Forelimb muscle (tissue), 1 donor: ENCODE results near the gene INPP5D. TPM values are rescaled to one million over a fixed set of nuclear protein-coding genes. Genes with fewer than 3 reads are reported as not detected.
"Not testable (repeated sequence)": the region's sequence is repeated elsewhere in the genome, so short reads cannot be mapped to it uniquely, and the experiment has no call there.

Experiments
- DNase-seq: peaks from one replicate; pipeline ENCODE4 v3.0.0-alpha.2; 2013; ENCODE audit warnings: low read depth
- polyA plus RNA-seq: library from polyadenylated mRNA; unstranded; fragments of 120-200 nt; gene quantifications from one replicate; pipeline ENCODE4 v1.2.1, GENCODE V29; 2013; ENCODE audit not compliant: insufficient read length

The INPP5D gene
- polyA plus RNA-seq, 1 donor = 8.3 TPM

DNA sequence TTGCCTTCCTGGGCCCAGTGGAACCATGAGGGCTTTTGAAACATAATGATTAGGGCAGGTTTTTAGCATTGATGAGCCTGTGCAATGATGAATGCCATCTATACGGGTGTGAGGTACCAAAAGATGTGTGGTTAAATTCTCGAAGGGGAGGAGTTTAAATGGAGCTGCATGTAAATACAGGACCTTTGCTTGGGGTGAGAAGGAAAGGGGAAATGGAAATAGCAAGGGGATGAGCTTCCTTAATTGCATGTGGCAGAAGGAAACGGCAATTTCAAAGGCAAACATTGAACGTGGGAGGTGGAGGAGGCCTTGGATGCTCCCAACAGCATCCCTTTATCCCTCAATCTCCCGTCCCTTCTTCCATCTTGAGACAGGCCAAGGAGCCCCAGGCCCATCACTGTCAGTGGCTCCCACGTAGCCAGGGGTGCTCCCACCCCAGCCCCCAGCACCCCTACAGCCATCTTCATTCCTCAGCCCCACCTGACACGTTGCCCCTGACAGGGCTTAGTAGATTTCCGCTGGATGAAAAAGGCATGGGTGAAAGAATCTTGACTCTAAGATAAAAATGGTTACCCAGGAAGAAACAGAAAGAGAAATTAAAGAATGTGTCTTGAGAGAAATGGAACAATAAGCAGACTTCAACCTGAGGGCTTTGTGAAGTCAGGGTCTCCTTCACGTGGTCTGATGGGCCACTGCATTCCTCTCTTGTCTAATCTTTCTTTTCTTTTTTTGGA lies 32.5 kb downstream of the INPP5D start:
- no peak for DNase-seq

DNA sequence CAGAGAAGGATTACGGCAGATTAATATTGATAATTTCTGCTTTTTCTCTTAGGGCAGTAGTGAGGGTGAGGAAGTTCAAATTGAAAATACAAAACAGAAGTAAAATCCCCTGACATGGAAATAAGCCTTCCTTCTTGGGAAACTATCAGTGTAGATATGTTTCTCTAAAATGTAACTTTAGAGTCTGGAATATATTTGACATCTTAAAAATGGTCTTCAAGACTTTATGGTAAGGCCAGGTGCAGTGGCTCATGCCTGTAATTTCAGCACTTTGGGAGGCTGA lies 33.0 kb downstream of the INPP5D start:
- DNase-seq = no peak

DNA sequence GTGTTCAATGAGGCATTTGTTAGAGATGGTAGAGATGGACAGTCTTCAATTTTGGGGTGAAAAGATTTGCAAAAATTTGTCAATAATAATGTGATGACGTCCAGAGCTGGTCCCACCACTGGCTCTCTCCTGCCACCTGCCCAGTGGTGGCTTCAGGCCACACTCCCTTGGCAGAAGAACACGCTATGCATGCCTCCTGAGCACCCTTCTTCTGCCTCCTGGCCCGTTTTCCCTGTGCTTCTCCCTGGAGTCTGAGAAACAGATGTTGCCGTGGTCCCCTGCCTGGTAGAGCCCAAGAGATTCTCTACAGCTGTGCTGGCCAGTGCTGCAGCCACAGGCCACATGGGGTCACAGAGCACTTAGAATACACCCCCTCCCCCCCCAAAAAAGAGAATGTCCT lies 33.6 kb downstream of the INPP5D start:
- DNase-seq = no peak

DNA sequence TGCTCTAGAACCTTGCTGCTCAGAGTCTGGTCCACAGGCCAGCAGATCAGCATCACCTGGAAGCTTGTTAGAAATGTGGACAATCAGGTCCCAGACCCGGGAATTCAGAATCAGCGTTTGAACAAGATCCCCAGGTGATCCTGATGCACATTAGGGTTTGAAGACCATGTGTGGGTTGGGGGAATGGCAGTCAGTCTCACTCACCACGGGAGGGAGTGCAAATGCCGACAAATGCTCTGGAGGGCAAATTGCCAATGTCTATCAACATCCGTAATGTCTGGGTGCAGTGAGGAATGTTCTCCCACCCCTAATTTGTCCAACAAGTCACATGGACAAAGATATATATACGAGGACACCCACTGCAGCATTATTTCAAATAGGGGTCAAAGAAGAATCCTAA lies 34.5 kb downstream of the INPP5D start:
- no peak for DNase-seq

DNA sequence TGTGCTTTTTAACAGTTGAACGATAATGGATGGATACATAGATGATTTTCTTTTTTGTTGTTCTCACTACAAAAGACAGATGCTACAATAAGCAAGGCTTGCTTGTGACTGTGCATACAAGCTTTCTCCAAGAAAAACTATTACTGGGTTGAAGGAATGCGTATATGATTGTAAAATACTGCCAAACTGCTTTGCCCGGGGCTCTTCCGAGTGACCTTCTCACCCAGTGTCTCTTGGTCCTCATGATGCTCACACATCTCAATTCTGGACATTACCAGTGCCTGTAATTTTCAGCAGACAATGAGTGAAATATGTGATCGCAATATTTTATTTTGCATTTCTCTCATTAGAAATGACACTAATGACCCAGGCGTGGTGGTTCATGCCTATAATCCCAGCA lies 35.9 kb downstream of the INPP5D start:
- no peak for DNase-seq

DNA sequence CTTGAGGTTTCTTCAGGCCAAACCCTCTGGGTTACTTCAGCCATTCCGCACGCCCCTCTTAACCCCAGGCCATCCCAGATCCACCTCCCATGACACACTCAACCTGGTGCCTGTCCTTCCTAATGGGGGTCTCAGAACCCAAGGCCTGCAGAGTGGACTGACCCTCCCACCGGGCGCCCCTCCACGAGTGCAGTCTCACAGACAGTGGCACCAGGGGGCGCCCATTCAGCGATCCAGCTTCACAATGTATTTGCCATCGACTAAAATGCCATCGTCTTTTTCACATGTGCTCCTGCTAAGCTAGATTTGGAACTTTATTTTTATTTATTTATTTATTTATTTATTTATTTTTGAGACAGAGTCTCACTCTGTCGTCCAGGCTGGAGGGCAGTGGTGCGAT lies 38.5 kb downstream of the INPP5D start:
- DNase-seq = no peak

DNA sequence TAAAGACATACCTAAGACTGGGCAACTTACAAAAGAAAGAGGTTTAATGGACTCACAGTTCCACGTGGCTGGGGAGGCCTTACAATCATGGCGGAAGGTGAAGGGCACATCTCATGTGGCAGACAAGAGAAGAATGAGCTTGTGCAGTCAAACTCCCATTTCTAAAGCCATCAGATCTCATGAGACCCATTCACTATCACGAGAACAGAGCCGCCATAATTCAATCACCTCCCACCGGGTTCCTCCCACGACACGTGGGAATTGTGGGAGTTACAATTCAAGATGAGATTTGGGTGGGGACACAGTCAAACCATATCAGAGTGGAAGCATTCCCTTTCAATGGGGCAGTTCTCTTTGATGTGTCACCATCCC lies 39.7 kb downstream of the INPP5D start:
- not testable (repeated sequence) for DNase-seq

DNA sequence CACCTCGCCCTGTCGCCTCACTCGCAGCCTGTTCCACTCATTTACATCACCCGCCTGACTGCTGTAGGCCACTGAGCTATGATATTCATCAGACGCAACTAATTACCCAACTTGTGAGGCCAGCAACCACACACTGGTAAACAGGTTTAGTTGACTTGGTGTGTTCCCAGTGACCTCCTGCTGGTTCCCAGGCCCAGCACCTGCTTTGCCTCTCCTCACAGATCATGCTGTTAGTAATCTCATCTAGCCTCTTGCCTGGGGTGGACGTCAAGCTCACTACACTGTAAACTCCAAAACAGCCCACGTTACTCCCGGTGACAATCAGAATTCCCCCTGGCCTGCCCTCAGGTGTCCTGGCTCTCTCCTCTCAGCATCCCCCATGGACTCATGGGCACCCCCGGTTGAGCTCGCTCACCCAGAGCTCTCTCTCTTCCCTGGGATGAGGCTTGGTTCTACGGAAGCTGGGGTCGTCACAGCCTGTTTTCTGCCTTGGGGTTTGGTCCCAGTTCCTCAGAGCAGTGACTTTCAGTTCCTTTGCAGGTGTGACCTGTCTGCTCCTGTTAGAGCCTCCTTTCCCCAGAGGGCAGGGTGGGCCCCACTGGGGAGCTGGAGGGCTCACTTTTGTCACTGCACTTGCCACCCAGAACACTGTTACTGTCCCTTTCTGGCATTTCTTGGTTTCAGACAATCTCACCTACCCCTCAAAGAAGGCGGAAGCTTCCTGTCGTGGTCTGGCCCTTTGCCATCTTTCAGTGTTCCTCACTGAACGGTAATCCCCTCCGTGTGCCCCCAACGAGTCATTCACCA lies 40.3 kb downstream of the INPP5D start:
- DNase-seq = no peak

DNA sequence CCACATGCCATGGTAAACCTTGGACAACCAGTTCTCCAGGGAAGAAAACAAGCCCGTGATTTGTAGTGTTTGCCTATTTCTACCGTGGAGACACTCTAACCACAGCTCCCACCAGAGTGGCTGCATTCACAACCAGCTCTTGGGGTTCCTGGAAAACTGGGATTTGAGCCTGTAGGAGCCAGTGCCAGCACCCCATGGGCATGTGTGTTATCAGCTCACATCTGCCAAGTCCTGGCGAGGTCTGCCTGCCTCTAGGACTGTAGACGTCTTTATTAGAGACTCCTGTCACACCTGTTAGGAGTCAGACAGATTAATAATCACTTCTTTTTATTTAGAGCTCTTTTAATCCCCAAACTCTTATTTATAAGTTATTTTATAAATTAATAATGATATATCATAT lies 41.0 kb downstream of the INPP5D start:
- no peak for DNase-seq

DNA sequence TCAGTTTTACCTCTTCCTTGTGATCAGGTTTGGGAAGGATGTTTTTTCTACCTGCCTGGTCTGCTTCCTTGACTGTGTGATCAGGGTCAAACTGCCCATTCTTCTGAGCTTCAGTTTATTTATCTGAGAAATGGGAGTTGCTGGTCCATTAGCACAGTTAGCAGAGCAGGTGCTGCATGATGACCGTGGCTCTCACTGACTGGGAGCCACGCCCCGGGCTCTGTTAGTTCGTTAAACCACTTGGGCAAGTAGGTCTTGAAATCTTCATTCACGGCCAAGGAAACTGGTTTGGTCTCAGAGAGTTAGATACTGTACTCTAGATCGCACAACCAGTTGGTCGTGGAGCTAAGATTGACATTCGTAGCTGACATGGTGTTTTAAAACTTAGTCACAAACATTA lies 41.7 kb downstream of the INPP5D start:
- no peak for DNase-seq

DNA sequence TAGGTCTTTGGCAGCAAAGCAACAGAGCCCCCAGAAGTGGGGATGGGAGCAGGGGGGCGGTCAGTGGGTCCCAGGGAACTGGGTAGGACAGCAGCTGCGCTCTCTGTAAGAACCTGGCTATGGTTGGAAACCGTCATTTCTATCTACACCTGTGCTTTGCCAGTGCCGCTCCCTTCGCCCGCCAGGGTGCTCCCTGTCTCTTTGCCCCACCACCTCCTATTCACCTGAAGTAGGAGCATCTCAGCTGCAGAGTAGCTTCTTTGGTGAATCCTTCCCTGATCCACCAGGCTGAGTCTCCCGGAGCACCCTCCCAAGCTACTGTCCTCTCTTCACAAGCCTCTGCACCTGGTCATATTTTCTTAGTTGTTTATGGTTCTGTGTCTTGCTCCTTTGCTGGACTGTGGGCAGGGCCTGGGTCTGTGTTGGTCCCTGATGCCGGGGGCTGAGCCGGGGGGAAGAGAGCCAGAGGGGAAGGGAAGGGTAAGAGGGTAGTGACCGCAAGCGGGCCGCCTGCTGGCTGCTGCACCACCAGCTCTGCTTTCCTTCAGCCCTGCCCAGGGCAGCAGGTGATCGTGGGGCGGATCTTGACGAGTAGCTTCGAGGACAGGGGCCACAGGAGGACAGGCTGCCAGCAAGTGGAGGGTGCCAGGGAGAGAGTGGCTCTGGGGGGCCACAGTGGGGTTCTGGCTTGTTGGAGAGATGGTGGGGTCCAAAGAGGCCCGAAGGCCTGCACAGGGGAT lies 45.2 kb downstream of the INPP5D start:
- no peak for DNase-seq

DNA sequence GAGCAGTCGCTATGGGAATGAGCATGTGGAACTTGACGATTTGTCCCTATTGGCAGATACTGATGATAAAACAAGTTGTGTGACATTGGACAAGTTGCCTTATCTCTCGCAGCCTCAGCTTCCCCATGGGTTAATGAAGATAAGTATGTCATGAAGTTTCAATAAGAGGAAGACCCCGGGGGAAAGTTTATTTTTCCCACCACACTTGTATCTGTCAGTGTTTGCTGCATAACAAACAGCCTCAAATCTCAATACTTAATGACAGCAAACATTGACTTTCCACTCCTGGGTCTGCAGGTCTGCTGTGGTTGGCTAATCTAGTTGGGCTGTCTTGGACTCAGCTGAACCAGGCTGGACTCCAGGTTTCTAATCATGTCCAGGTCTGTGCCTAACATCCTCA lies 45.8 kb downstream of the INPP5D start:
- no peak for DNase-seq

DNA sequence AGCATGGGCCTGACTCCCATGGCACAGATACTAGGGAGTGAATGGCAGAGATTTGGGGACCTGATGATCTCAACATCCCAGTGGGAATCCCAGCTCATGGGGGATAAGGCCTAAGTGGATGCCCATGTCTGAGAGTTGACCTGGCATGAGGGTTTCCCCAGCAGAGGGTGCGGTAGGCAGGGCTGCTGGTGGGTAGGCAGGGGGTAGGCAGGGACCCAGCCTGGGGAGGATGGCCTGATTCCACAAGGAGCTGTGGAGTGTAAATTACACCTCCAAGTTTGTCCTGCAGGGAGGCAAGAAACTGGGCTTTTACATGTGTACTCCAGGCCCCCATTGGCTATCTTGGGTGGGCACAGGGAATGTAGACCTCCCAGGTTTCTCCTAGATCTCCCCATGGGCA lies 46.9 kb downstream of the INPP5D start:
- DNase-seq = no peak

DNA sequence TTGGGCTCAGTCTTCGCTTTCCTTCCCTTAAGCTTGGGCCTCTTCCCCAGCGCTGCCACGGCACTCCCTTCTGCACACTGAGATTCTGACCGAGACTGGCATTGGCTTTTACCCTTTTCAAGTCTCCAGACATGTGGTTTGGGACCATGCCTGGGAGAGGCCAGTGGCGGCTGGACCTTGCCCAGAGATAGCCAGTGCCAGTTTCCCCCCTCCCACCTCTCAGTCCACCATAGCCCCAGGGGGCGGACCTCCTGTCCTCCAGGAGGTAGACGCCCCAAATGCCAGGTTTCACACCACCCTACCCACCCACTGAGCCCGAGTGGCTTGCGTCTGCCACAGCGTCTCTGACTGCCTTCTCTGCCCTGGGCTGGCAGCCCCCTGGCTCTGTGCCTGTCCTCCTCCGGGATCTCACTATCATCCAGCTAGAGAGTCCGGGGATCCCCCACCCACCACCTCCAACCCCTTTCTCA lies 47.7 kb downstream of the INPP5D start:
- DNase-seq = no peak

DNA sequence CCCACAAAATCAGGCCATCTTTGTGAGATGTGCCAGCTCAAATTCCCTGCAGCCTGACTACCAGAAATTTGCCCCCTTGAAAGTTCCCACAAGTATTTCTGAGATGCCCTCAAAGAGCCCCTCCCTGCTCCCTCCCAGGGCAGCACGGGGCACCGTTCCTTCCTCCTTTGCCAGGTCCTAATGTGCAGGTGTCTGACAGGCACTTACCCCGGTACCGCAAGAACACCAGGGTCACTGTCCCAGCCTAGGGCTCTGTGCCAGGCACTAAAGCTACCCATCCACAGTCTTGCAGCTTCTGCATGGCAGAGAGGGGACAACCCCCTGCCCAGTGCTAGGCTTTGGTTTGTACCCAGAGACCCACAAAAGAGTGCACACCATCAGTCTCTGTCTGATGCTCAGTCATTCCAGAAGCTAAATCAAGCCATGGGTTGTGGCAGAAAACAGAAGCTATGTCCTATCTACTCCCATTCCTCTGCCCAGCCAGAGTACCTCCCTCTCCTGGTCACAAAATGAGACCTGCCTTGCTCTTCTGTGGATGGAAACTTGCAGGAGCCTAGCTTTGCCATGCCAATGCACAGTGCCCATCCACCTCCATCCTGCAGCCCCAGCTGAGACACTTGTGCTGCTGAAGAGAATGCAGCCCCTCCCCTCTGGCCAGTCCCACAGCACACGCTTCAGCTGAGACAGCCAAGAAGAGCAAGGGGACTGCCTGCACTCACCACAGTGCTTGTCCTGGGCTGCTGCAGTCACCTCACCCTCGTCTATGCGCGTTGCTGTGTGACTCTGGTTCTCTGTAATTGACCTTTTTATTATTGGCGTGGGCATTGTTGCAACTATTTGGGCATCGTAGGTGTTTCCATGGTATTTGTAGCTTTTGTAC lies 48.7 kb downstream of the INPP5D start:
- no peak for DNase-seq

DNA sequence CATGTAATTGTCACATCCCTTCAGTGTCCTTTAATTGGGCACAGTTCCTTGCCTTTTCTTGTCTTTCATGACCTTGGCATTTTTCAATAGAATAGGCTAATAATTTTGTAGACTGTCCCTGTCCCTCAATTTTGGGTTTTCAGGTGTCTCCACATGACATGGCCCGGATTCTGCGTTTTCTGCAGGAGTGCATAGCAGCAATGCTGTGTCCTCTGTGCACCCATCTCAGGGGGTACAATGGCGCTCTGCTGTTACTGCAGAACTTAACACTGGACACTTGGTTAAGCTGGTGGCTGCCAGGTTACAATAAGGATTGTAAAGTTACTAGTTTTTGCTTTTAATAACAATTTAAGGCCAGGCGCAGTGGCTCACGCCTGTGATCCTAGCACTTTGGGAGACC lies 51.3 kb downstream of the INPP5D start:
- no peak for DNase-seq

DNA sequence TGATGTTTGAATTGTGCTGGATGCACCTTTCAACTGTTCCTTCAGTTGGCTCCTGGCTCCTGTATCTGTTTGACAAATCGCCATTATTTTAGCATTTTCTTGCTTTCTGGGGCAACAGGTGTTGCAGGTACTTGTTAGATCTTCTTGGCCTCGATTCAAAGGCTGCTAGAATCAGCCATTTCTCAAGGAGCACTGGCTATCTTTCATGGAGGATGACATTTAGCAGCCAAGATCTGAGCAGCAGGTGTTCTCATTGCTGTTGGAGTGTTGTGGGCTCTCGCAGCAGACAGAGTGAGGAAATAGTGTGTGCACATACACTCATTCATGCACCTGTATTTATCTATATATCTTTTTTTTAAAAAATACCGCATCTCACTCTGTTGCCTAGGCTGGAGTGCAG lies 52.2 kb downstream of the INPP5D start:
- no peak for DNase-seq

DNA sequence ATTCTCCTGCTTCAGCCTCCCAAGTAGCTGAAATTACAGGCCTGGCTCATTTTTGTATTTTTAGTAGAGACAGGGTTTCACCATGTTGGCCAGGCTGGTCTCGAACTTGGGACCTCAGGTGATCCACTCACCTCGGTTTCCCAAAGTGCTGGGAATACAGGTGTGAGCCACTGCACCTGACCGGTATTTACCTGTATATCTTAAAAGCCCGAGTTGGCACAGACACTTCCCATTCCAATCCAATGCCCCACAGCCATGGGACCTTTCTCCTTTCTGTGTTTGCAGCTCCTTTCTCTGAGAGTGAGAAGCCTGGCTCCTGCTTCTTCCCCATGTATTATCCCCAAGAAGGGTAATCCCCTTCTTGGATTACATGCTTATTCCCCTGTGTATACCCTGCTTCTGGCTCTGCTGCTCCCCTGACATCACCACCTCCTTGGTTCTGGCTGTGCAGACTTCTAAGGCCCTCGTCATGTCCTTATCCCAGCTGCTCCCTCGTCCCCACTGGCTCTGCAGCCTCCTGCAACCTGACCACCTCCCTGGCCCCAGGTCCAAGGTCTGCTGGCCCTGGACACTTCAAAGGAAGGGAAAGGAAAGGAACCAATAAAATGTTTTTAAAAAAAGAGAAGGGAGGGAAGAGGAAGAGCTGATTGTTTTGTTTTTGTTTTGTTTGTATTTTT lies 52.8 kb downstream of the INPP5D start:
- no peak for DNase-seq

DNA sequence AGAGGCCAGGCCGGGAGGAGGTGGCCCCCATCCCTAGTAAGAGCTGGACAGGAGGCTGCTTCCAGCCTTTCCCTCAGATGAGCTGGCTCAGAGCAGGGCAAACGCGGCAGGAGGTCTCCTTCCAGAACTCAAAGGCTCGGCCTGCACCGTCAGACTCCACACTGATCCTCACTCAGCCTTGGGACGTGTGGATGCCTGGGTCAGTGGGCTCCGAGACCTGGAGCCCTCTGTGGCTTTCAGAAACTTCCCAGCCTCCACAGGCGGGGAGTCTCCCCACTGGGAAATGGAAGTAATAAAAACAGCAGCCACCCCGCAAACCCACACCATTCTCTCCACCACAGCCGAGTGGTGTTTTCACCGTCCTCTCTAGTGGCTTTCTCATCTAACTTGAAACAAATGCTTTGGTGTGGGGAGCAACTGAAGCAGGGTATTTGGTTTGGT lies 54.3 kb downstream of the INPP5D start:
- no peak for DNase-seq

DNA sequence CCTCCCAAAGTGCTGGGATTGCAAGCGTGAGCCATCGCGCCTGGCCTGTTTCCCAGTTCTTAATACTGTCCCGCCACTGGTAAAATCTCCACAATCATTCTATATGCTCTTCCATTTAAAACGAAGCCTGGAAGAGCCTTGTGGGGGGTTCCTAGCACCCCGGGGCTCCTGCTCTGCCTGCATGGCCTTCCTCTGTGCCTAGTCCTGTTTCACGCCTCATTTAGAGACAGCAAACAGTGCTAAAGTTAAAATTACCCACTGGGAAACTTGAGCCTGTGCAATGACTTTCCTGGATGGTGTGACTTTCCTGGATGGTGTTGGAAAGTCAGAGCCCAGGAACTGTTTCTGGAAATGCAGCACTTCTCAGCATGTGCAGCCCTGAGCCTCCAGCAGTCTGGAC lies 55.0 kb downstream of the INPP5D start:
- no peak for DNase-seq

DNA sequence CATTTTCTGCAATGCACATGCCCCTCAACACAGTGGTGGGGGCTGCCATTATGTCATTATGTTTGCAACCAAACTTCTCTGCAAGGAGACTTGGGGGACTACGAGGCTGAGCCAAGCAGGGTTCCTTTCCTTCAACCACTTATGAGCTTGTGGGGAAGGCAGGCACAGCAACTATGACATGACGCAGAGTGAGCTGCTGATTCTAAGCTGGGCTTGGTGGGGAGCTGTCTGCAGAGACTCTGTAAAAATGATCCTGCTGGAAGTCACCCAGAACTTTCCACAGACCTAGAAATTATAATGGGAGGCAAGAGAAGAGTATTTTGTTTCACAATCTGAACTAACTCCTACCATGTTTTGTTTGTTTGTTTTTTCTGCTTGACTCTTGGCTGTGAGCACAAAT lies 55.6 kb downstream of the INPP5D start:
- DNase-seq = no peak
